Activated CD4-positive, alpha-beta memory T cell treated with anti-CD3 and anti-CD28 coated beads for 36 hours (primary cell): ENCODE data around the gene PGM2. TPM values are rescaled to one million over a fixed set of nuclear protein-coding genes. Genes with fewer than 3 reads are reported as not detected.
A peak's percentile ranks its signal among the peaks of the same experiment; 100 is the strongest.

Source experiments
- CTCF ChIA-PET: fragments of 350-600 bp; sonication (Branson Sonifier 250); formaldehyde crosslinking; loops from one replicate; lab custom pipeline; 2021; ENCODE audit warnings: antibody characterized with exemption, inconsistent platforms; lab: Charles Lee
- POLR2A ChIA-PET: fragments of 350-600 bp; sonication (Branson Sonifier 250); formaldehyde crosslinking; loops from one replicate; lab custom pipeline; 2021; ENCODE audit warnings: antibody characterized with exemption; lab: Charles Lee
- DNase-seq: peaks from one replicate; pipeline ENCODE4 v3.0.0-alpha.2; 2020
- H3K27ac Mint-ChIP-seq: one replicate; pipeline ENCODE4 v1.8.0; 2021; ENCODE audit warnings: mixed read lengths
- H3K27me3 Mint-ChIP-seq: one replicate; pipeline ENCODE4 v1.8.0; 2021; ENCODE audit warnings: mixed read lengths
- H3K36me3 Mint-ChIP-seq: one replicate; pipeline ENCODE4 v1.8.0; 2021; ENCODE audit warnings: mixed read lengths
- H3K4me1 Mint-ChIP-seq: one replicate; pipeline ENCODE4 v1.8.0; 2021; ENCODE audit warnings: low read depth, mixed read lengths
- H3K4me3 Mint-ChIP-seq: one replicate; pipeline ENCODE4 v1.8.0; 2021; ENCODE audit warnings: mild to moderate bottlenecking, mixed read lengths
- H3K9me3 Mint-ChIP-seq: one replicate; pipeline ENCODE4 v1.8.0; 2021; ENCODE audit warnings: mixed read lengths
- intact Hi-C: fragments of 100-400 bp; cut with micrococcal nuclease; formaldehyde crosslinking; loops from one replicate; pipeline ENCODE4 v1.15.1; 2023
- total RNA-seq, 2 experiments: library from RNA; stranded (reverse); gene quantifications; one replicate each; pipeline ENCODE4 v1.2.3, GENCODE V29; 2021

The PGM2 gene
- total RNA-seq, 2 experiments from 2014 or later = 65.7 to 66.0 TPM

GRCh38 chr4:37797374-37797773 is 29.1 kb upstream of the PGM2 start:
- DNase-seq = no peak
- no peaks in the 10 kb centered on the region for H3K4me1 Mint-ChIP-seq
- H3K36me3 Mint-ChIP-seq = no peaks in the 10 kb centered on the region
- no peaks in the 10 kb centered on the region for H3K9me3 Mint-ChIP-seq
- no peak overlapping the region for H3K27ac Mint-ChIP-seq
- POLR2A ChIA-PET = no interaction called here
- intact Hi-C loops = no loop called here
- H3K4me3 Mint-ChIP-seq = no peak overlapping the region
- CTCF ChIA-PET = interaction anchor here (0.7 to 1.3 kb wide), 2 partner anchors 235 to 238 kb away, joined by 3 to 7 read pairs; no protein-coding TSS in a partner anchor
- H3K27me3 Mint-ChIP-seq = no peaks in the 10 kb centered on the region

GRCh38 chr4:37797923-37798322 is 28.6 kb upstream of the PGM2 start:
- no peaks in the 10 kb centered on the region for H3K9me3 Mint-ChIP-seq

GRCh38 chr4:37798616-37799015 is 27.9 kb upstream of the PGM2 start:
- H3K4me1 Mint-ChIP-seq = no peaks in the 10 kb centered on the region
- DNase-seq = no peak
- H3K27ac Mint-ChIP-seq = no peak overlapping the region
- ChIA-PET POLR2A (interaction anchor here (0.7 kb wide), 1 partner anchor 31 kb away, joined by 3 read pairs; no protein-coding TSS in a partner anchor), CTCF (no interaction called here)
- intact Hi-C loops = no loop called here
- no peaks in the 10 kb centered on the region for H3K27me3 Mint-ChIP-seq
- no peaks in the 10 kb centered on the region for H3K36me3 Mint-ChIP-seq
- no peaks in the 10 kb centered on the region for H3K9me3 Mint-ChIP-seq
- H3K4me3 Mint-ChIP-seq = no peak overlapping the region

More at GRCh38 chr4:37797923-37798322, 28.6 kb upstream of the PGM2 start:
- Mint-ChIP-seq H3K27me3 (no peaks in the 10 kb centered on the region), H3K4me3 (no peak overlapping the region), H3K36me3 (no peaks in the 10 kb centered on the region), H3K4me1 (no peaks in the 10 kb centered on the region), H3K27ac (no peak overlapping the region)
- POLR2A ChIA-PET = interaction anchor here (0.7 kb wide), 1 partner anchor 31 kb away, joined by 3 read pairs; no protein-coding TSS in a partner anchor
- CTCF ChIA-PET = no interaction called here
- intact Hi-C loops = no loop called here
- no peak for DNase-seq

GRCh38 chr4:37799941-37800554 is 26.4 kb upstream of the PGM2 start:
- no peaks in the 10 kb centered on the region for H3K9me3 Mint-ChIP-seq
- DNase-seq = no peak
- no peak overlapping the region for H3K27ac Mint-ChIP-seq
- H3K4me1 Mint-ChIP-seq = no peaks in the 10 kb centered on the region
- ChIA-PET CTCF (interaction anchor here (0.8 to 1.3 kb wide), 2 partner anchors 197 to 235 kb away, joined by 4 to 5 read pairs; no protein-coding TSS in a partner anchor), POLR2A (no interaction called here)
- H3K36me3 Mint-ChIP-seq = no peaks in the 10 kb centered on the region
- H3K27me3 Mint-ChIP-seq = no peaks in the 10 kb centered on the region
- intact Hi-C loops = no loop called here
- no peak overlapping the region for H3K4me3 Mint-ChIP-seq

- Mint-ChIP-seq H3K9me3 (no peaks in the 10 kb centered on the region), H3K4me3 (no peak overlapping the region), H3K27me3 (no peaks in the 10 kb centered on the region), H3K36me3 (no peaks in the 10 kb centered on the region), H3K4me1 (no peaks in the 10 kb centered on the region), H3K27ac (no peak overlapping the region)
- ChIA-PET POLR2A (interaction anchor here (1.2 kb wide), 1 partner anchor 233 kb away, joined by 3 read pairs; no protein-coding TSS in a partner anchor), CTCF (interaction anchor here (0.9 to 1.7 kb wide), 4 partner anchors 17 to 234 kb away, joined by 3 to 16 read pairs (median 3); no protein-coding TSS in a partner anchor)
- no peak for DNase-seq
- intact Hi-C loops = no loop called here
Observed at GRCh38 chr4:37802068-37802666, 24.3 kb upstream of the PGM2 start.

- no peaks in the 10 kb centered on the region for H3K27me3 Mint-ChIP-seq
- H3K36me3 Mint-ChIP-seq = no peaks in the 10 kb centered on the region
- no peaks in the 10 kb centered on the region for H3K4me1 Mint-ChIP-seq
- no peaks in the 10 kb centered on the region for H3K9me3 Mint-ChIP-seq
- no peak overlapping the region for H3K4me3 Mint-ChIP-seq
- no peak overlapping the region for H3K27ac Mint-ChIP-seq
- no peak for DNase-seq
- ChIA-PET CTCF (interaction anchor here (0.7 to 1.9 kb wide), 15 partner anchors 23 to 310 kb away, joined by 3 to 39 read pairs (median 4); partner anchors contain the start of gene PGM2), POLR2A (no interaction called here)
- intact Hi-C loops = loop anchor here (1.0 kb wide), 2 partner anchors 174 to 232 kb away; no protein-coding TSS in a partner anchor
Observed at GRCh38 chr4:37803348-37803973, 23.0 kb upstream of the PGM2 start.

- H3K27ac Mint-ChIP-seq = no peak overlapping the region
- intact Hi-C loops = no loop called here
- no peak overlapping the region for H3K4me3 Mint-ChIP-seq
- no peaks in the 10 kb centered on the region for H3K9me3 Mint-ChIP-seq
- H3K27me3 Mint-ChIP-seq = no peaks in the 10 kb centered on the region
- ChIA-PET POLR2A (no interaction called here), CTCF (interaction anchor here (0.6 to 1.9 kb wide), 2 partner anchors 91 to 226 kb away, joined by 3 to 8 read pairs; no protein-coding TSS in a partner anchor)
- DNase-seq = no peak
- no peaks in the 10 kb centered on the region for H3K4me1 Mint-ChIP-seq
- H3K36me3 Mint-ChIP-seq = no peaks in the 10 kb centered on the region
Observed at GRCh38 chr4:37805091-37805490, 21.4 kb upstream of the PGM2 start.

GRCh38 chr4:37812713-37813112 is 13.8 kb upstream of the PGM2 start:
- intact Hi-C loops = no loop called here
- Mint-ChIP-seq H3K9me3 (no peaks in the 10 kb centered on the region), H3K36me3 (no peaks in the 10 kb centered on the region), H3K27ac (no peak overlapping the region), H3K27me3 (no peaks in the 10 kb centered on the region), H3K4me1 (peaks cover 19% of the 10 kb centered on the region), H3K4me3 (no peak overlapping the region)
- POLR2A ChIA-PET = no interaction called here
- no peak for DNase-seq
- CTCF ChIA-PET = no interaction called here

GRCh38 chr4:37815591-37815990 is 10.9 kb upstream of the PGM2 start:
- Mint-ChIP-seq H3K4me1 (peaks cover 19% of the 10 kb centered on the region), H3K36me3 (no peaks in the 10 kb centered on the region), H3K4me3 (peak overlapping the region; percentile 26), H3K27me3 (no peaks in the 10 kb centered on the region), H3K27ac (peak overlapping the region; percentile 74), H3K9me3 (no peaks in the 10 kb centered on the region)
- ChIA-PET POLR2A (no interaction called here), CTCF (no interaction called here)
- DNase-seq = no peak
- intact Hi-C loops = no loop called here

- DNase-seq = peak; percentile 23
- intact Hi-C loops = no loop called here
- ChIA-PET CTCF (no interaction called here), POLR2A (no interaction called here)
- peak overlapping the region; percentile 74 for H3K27ac Mint-ChIP-seq
- H3K36me3 Mint-ChIP-seq = no peaks in the 10 kb centered on the region
- H3K4me3 Mint-ChIP-seq = peak overlapping the region; percentile 26
- H3K27me3 Mint-ChIP-seq = no peaks in the 10 kb centered on the region
- peaks cover 19% of the 10 kb centered on the region for H3K4me1 Mint-ChIP-seq
- no peaks in the 10 kb centered on the region for H3K9me3 Mint-ChIP-seq
Observed at GRCh38 chr4:37816006-37816405, 10.5 kb upstream of the PGM2 start.

GRCh38 chr4:37816719-37817118 is 9.8 kb upstream of the PGM2 start:
- H3K36me3 Mint-ChIP-seq = no peaks in the 10 kb centered on the region
- ChIA-PET POLR2A (no interaction called here), CTCF (no interaction called here)
- H3K4me1 Mint-ChIP-seq = peaks cover 19% of the 10 kb centered on the region
- intact Hi-C loops = no loop called here
- H3K4me3 Mint-ChIP-seq = no peak overlapping the region
- no peaks in the 10 kb centered on the region for H3K27me3 Mint-ChIP-seq
- no peak overlapping the region for H3K27ac Mint-ChIP-seq
- no peaks in the 10 kb centered on the region for H3K9me3 Mint-ChIP-seq
- DNase-seq = no peak

- no peaks in the 10 kb centered on the region for H3K9me3 Mint-ChIP-seq
- intact Hi-C loops = no loop called here
- ChIA-PET POLR2A (no interaction called here), CTCF (interaction anchor here (1.3 kb wide), 1 partner anchor 17 kb away, joined by 3 read pairs; no protein-coding TSS in a partner anchor)
- no peak overlapping the region for H3K27ac Mint-ChIP-seq
- H3K4me1 Mint-ChIP-seq = peaks cover 22% of the 10 kb centered on the region
- H3K27me3 Mint-ChIP-seq = no peaks in the 10 kb centered on the region
- DNase-seq = no peak
- H3K4me3 Mint-ChIP-seq = no peak overlapping the region
- no peaks in the 10 kb centered on the region for H3K36me3 Mint-ChIP-seq
Observed at GRCh38 chr4:37818752-37819151, 7.7 kb upstream of the PGM2 start.
